ENCODE results near the gene CCDC117.

Gene CCDC117

GRCh38 chr22:28792491-28793383, 20.2 kb downstream of the CCDC117 start:
- Histone ChIP-seq H3F3A (ENCODE audit: low read depth) (peaks cover 36% of the 10 kb centered on the region), H3K9ac (ENCODE audit: low read depth, low read length, poor library complexity, severe bottlenecking) (peak overlapping the region; percentile 30), H3K4me3 (ENCODE audit: low read length, poor library complexity, severe bottlenecking) (peak overlapping the region; percentile 50), H2AFZ (ENCODE audit: low read length) (no peak overlapping the region), H3K9me2 (replicated peaks; ENCODE audit: low read depth, low read length) (no peaks in the 10 kb centered on the region), H3K36me3 (ENCODE audit: insufficient read depth, low read length) (peaks cover 53% of the 10 kb centered on the region), H4K20me1 (ENCODE audit: insufficient read depth, low read length, poor library complexity, severe bottlenecking) (peaks cover 37% of the 10 kb centered on the region), H3K4me2 (ENCODE audit: low read depth, low read length, poor library complexity, severe bottlenecking) (peak overlapping the region; percentile 64), H3K79me2 (ENCODE audit: insufficient read depth, low read length) (peaks cover 53% of the 10 kb centered on the region), H3K9me3 (ENCODE audit: insufficient read depth, low read depth, low read length) (no peaks in the 10 kb centered on the region), H3K4me1 (ENCODE audit: insufficient read depth, low read length, poor library complexity, severe bottlenecking) (peaks cover 63% of the 10 kb centered on the region), H3K27me3 (ENCODE audit: insufficient read depth, low read length, poor library complexity, severe bottlenecking) (no peaks in the 10 kb centered on the region)
- TF ChIP-seq CTCF (conservative IDR thresholded peaks at IDR 0.05; ENCODE audit: low read length), result no peak
- TF ChIP-seq EZH2phosphoT487 (IDR thresholded peaks at IDR 0.05; ENCODE audit: borderline replicate concordance), result no peak

- peaks cover 48% of the 10 kb centered on the region for H3K36me3 ChIP-seq (ENCODE audit: insufficient read depth, low read length)
- no peaks in the 10 kb centered on the region for H3K9me3 ChIP-seq (ENCODE audit: insufficient read depth, low read depth, low read length)
- H3F3A ChIP-seq (ENCODE audit: low read depth), result peaks cover 36% of the 10 kb centered on the region
- no peaks in the 10 kb centered on the region for H3K9me2 ChIP-seq (replicated peaks; ENCODE audit: low read depth, low read length)
- TF ChIP-seq CTCF (conservative IDR thresholded peaks at IDR 0.05; ENCODE audit: low read length) (no peak), EZH2phosphoT487 (IDR thresholded peaks at IDR 0.05; ENCODE audit: borderline replicate concordance) (no peak)
- H3K4me2 ChIP-seq (ENCODE audit: low read depth, low read length, poor library complexity, severe bottlenecking), result peak overlapping the region; percentile 90
- peaks cover 68% of the 10 kb centered on the region for H3K4me1 ChIP-seq (ENCODE audit: insufficient read depth, low read length, poor library complexity, severe bottlenecking)
- H3K79me2 ChIP-seq (ENCODE audit: insufficient read depth, low read length), result peaks cover 65% of the 10 kb centered on the region
- peaks cover 3% of the 10 kb centered on the region for H3K27me3 ChIP-seq (ENCODE audit: insufficient read depth, low read length, poor library complexity, severe bottlenecking)
- H3K4me3 ChIP-seq (ENCODE audit: low read length, poor library complexity, severe bottlenecking), result peak overlapping the region; percentile 99
- H4K20me1 ChIP-seq (ENCODE audit: insufficient read depth, low read length, poor library complexity, severe bottlenecking), result peaks cover 48% of the 10 kb centered on the region
- H3K9ac ChIP-seq (ENCODE audit: low read depth, low read length, poor library complexity, severe bottlenecking), result peak overlapping the region; percentile 69
- no peak overlapping the region for H2AFZ ChIP-seq (ENCODE audit: low read length)
Measured at GRCh38 chr22:28793976-28794584, 21.6 kb downstream of the CCDC117 start.

GRCh38 chr22:28795071-28795693, 22.7 kb downstream of the CCDC117 start:
- H3K36me3 ChIP-seq (ENCODE audit: insufficient read depth, low read length), result peaks cover 50% of the 10 kb centered on the region
- peaks cover 14% of the 10 kb centered on the region for H3K27me3 ChIP-seq (ENCODE audit: insufficient read depth, low read length, poor library complexity, severe bottlenecking)
- H3K9me3 ChIP-seq (ENCODE audit: insufficient read depth, low read depth, low read length), result no peaks in the 10 kb centered on the region
- peak overlapping the region; percentile 90 for H3K4me2 ChIP-seq (ENCODE audit: low read depth, low read length, poor library complexity, severe bottlenecking)
- peaks cover 36% of the 10 kb centered on the region for H3F3A ChIP-seq (ENCODE audit: low read depth)
- peak overlapping the region; percentile 69 for H3K9ac ChIP-seq (ENCODE audit: low read depth, low read length, poor library complexity, severe bottlenecking)
- peaks cover 73% of the 10 kb centered on the region for H3K79me2 ChIP-seq (ENCODE audit: insufficient read depth, low read length)
- TF ChIP-seq CTCF (conservative IDR thresholded peaks at IDR 0.05; ENCODE audit: low read length) (no peak), EZH2phosphoT487 (IDR thresholded peaks at IDR 0.05; ENCODE audit: borderline replicate concordance) (no peak)
- H3K9me2 ChIP-seq (replicated peaks; ENCODE audit: low read depth, low read length), result no peaks in the 10 kb centered on the region
- peak overlapping the region; percentile 99 for H3K4me3 ChIP-seq (ENCODE audit: low read length, poor library complexity, severe bottlenecking)
- H3K4me1 ChIP-seq (ENCODE audit: insufficient read depth, low read length, poor library complexity, severe bottlenecking), result peaks cover 68% of the 10 kb centered on the region
- peaks cover 57% of the 10 kb centered on the region for H4K20me1 ChIP-seq (ENCODE audit: insufficient read depth, low read length, poor library complexity, severe bottlenecking)
- H2AFZ ChIP-seq (ENCODE audit: low read length), result no peak overlapping the region
